ENCODE measurements around the gene GRIN1.

Gene GRIN1

DNA sequence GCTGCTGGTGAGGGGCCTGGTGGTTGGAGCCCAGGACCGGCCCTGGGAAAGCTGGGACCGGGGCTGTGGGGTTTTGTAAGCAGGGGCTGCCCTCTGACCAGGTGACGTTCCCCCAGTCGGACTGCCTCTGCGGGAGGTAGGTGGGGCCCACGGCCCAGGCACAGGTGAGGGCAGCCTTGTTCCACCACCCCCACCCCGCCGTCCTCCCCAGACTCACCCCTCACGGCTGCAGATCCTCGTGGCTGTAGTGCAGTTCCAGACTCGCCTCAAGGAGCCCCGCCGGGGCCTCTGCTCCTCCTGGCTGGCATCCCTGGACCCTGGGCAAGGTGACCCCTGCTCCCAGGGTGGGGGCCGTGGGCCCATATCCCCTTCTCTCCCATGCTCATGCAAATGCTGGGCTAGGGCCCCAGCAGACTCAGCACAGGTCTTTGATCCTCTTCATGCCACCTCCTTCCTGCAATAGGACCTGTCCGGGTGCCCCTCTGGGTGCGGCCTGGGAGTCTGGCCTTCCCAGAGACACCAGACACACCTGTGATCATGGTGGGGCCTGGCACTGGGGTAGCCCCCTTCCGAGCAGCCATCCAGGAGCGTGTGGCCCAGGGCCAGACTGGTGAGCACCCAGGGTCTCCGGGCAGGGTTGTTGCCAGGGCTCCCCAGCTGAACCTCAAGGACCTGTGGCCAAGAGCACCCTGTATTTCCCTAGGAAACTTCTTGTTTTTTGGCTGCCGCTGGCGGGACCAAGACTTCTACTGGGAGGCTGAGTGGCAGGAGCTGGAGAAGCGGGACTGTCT, 76.4 kb downstream of the GRIN1 start:
- in situ Hi-C loops (cut with MboI; ENCODE audit: low pct_unique_long_range_greater_than_20kb, low sequenced_read_pairs, unreplicated experiment) = no loop called here
- TF ChIP-seq, protein P1, sequence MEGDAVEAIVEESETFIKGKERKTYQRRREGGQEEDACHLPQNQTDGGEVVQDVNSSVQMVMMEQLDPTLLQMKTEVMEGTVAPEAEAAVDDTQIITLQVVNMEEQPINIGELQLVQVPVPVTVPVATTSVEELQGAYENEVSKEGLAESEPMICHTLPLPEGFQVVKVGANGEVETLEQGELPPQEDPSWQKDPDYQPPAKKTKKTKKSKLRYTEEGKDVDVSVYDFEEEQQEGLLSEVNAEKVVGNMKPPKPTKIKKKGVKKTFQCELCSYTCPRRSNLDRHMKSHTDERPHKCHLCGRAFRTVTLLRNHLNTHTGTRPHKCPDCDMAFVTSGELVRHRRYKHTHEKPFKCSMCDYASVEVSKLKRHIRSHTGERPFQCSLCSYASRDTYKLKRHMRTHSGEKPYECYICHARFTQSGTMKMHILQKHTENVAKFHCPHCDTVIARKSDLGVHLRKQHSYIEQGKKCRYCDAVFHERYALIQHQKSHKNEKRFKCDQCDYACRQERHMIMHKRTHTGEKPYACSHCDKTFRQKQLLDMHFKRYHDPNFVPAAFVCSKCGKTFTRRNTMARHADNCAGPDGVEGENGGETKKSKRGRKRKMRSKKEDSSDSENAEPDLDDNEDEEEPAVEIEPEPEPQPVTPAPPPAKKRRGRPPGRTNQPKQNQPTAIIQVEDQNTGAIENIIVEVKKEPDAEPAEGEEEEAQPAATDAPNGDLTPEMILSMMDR (IDR thresholded peaks at IDR 0.05; ENCODE audit: extremely low read depth, insufficient read depth, missing control alignments) = no peak
- DNase-seq (ENCODE audit: low spot score) = no peak

DNA sequence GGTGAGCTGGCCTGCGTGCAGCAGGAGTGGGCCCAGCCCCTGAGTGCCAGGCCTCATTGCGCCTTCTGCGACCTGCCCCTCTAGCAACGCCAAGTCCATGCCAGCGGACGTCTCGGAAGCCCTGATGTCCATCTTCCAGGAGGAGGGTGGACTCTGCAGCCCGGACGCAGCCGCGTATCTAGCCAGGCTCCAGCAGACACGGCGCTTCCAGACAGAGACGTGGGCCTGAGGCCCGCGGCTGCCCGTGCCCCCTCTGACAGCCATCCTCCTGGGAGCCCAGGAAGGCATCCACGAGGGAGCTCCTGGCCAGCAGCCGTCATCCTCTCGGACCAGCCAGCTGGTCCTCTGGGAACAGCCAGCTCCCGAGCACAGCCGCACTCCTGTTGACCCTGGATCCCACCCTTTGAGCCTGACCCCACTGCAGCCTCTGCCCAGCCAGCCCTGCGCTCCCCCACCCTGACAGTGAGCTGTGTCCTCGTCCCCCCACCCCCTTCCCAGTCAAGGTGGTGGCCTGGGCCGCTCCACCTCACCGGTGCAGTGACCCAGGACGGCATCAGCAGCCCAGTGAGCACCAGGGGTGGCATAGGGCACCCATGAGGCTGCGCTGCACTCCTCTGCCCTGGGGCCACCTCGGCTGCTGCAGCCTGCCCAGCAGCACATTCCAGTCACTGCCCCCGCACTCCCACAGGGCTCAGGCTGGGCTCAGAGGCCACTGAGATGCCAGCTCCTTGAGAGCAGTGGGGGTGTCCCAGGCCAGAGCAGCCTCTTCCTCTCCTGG, 77.4 kb downstream of the GRIN1 start:
- TF ChIP-seq, protein P1 (IDR thresholded peaks at IDR 0.05; ENCODE audit: extremely low read depth, insufficient read depth, missing control alignments) = no peak
- no peak for DNase-seq (ENCODE audit: low spot score)
- in situ Hi-C loops (cut with MboI; ENCODE audit: low pct_unique_long_range_greater_than_20kb, low sequenced_read_pairs, unreplicated experiment) = no loop called here

DNA sequence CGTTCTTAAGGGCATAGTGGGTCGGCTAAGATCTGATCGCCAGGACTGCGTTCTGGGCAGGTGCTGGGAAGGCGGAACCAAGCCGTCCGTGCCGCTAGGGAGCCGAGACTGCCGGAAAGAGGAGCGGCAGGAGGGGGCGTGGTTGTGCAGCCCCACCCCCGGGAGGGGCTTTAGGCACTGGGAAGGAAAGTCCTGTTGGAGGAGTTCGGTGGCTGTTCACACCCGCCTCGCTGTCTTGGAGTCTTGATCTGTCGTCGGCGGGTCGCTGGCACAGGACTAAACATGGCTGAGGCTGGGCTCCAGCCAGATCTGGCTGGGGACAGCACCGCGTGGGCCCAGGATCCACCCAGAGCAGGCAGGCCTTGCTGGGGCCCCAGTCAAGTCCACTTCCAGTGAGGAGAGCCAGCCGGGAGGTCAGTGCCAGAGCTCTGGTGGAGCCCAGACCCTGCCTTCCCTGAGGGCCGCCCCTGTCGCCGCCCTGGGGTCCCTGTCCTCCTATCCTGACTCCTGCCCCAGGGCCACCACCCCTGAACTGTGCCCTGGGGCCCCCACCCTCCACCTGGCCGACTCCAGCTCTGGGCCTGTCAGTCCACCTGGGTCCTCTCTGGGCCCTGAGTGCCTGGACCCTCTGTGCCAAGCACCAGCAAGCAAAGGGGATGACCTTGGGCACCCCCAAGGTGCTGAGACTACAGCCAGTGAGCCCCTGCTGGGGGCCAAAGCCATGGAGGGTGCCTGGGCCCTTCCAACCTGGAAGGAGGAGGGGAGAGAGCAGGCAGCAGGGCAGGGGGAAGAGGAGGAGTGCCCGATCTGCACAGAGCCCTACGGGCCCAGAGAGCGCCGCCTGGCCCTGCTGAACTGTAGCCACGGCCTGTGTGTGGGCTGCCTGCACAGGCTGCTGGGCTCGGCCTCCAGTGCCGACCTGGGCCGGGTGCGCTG, 78.6 kb downstream of the GRIN1 start:
- in situ Hi-C loops (cut with MboI; ENCODE audit: low pct_unique_long_range_greater_than_20kb, low sequenced_read_pairs, unreplicated experiment) = no loop called here
- TF ChIP-seq, protein P1 (IDR thresholded peaks at IDR 0.05; ENCODE audit: extremely low read depth, insufficient read depth, missing control alignments) = no peak
- DNase-seq (ENCODE audit: low spot score) = no peak

DNA sequence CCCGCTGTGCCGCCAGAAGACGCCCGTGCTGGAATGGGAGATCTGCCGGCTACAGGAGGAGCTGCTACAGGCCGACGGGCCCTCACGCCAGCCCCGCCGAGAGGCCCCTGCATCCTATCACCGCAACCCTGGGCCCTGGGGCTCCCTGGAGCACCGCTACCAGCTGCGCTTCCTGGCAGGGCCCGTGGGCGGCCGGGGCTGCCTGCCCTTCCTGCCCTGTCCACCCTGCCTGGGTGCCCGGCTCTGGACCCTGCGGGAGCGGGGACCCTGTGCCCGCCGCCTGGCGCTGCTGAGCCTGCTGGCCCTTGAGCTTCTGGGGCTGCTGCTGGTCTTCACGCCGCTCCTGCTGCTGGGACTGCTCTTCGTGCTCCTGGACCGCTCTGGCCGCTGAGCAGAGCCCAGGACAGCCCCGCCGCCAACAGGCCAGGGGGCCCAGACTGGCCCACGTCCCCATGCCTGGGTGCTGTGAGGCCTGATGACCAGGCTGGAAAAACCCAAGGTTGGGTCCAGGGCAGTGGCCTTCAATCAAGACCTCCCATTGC, 79.3 kb downstream of the GRIN1 start:
- TF ChIP-seq, protein P1 (IDR thresholded peaks at IDR 0.05; ENCODE audit: extremely low read depth, insufficient read depth, missing control alignments) = no peak
- no peak for DNase-seq (ENCODE audit: low spot score)
- in situ Hi-C loops (cut with MboI; ENCODE audit: low pct_unique_long_range_greater_than_20kb, low sequenced_read_pairs, unreplicated experiment) = no loop called here

Data from GM13977 (cell line).